K562 (cell line): ENCODE data around the gene PTGER2. TPM values are rescaled to one million over a fixed set of nuclear protein-coding genes. Genes with fewer than 3 reads are reported as not detected.

Source experiments
- polyA plus RNA-seq, 8 experiments: library from polyadenylated mRNA; depleted of rRNA in 4 of 8; stranded (reverse) in 5 of 8; unstranded in 3 of 8; fragments of >200 nt; fragmentation: Nextera tagmentation in 2 of 8; fragmentation: Illumina TruSeq in 1 of 8; extraction: Ambion mirVana in 2 of 8; extraction: Trizol in 1 of 8; gene quantifications; 2 replicates each; pipeline versions ENCODE4 v1.2.1 to v1.2.3, GENCODE V29; 2011 to 2014; ENCODE audit warnings: inconsistent platforms in 1 of 8, missing spikeins in 1 of 8
- total RNA-seq, 7 experiments: library from RNA; depleted of rRNA in 6 of 7; stranded (reverse); fragments of >200 nt in 6 of 7; fragmentation: Illumina TruSeq in 2 of 7; extraction: Trizol in 2 of 7; gene quantifications; 2 replicates each; pipeline versions ENCODE4 v1.2.1 to v1.2.3, GENCODE V29; 2011 to 2021; ENCODE audit warnings: low replicate concordance in 1 of 7

PTGER2 gene
- total and polyA plus RNA-seq, 9 of the 15 experiments (the other 6 are each of a cell fraction or from before 2014, with no cell fraction given), result not detected

Other genes starting within 250 kb of the PTGER2 start
- gene NID2, start 245.3 kb upstream of the PTGER2 start, total RNA-seq (2014; rRNA removed), result not detected in 2 replicates
- 0.22 and 0.45 TPM in 2 replicates for gene NID2, start 245.3 kb upstream of the PTGER2 start, total RNA-seq (2014; rRNA removed; fragmentation: Illumina TruSeq; extraction: Trizol)
- gene NID2, start 245.3 kb upstream of the PTGER2 start, total RNA-seq (2015; rRNA removed; fragmentation: Illumina TruSeq; extraction: Trizol), result 0.11 TPM in 1 of 2 replicates, not detected in the other
- gene NID2, start 245.3 kb upstream of the PTGER2 start, total RNA-seq (2021), result 0.09 and 0.22 TPM in 2 replicates
- 0.04 TPM in 1 of 2 replicates, not detected in the other for gene NID2, start 245.3 kb upstream of the PTGER2 start, polyA plus RNA-seq (2011; rRNA removed)
- 0.45 TPM in 1 of 2 replicates, not detected in the other for gene NID2, start 245.3 kb upstream of the PTGER2 start, polyA plus RNA-seq (2014; fragmentation: Illumina TruSeq; extraction: Trizol)
- gene NID2, start 245.3 kb upstream of the PTGER2 start, polyA plus RNA-seq (2014; fragmentation: Nextera tagmentation; extraction: Ambion mirVana), result under 1 TPM; 0.10 to 0.29 TPM
- gene NID2, start 245.3 kb upstream of the PTGER2 start, polyA plus RNA-seq (2014; rRNA removed), result not detected in 2 replicates
- gene PTGDR, start 46.6 kb upstream of the PTGER2 start, total RNA-seq (2014; rRNA removed), result not detected in 2 replicates
- gene PTGDR, start 46.6 kb upstream of the PTGER2 start, total RNA-seq (2014; rRNA removed; fragmentation: Illumina TruSeq; extraction: Trizol), result not detected in 2 replicates
- not detected in 2 replicates for gene PTGDR, start 46.6 kb upstream of the PTGER2 start, total RNA-seq (2015; rRNA removed; fragmentation: Illumina TruSeq; extraction: Trizol)
- not detected in 2 replicates for gene PTGDR, start 46.6 kb upstream of the PTGER2 start, total RNA-seq (2021)
- gene PTGDR, start 46.6 kb upstream of the PTGER2 start, polyA plus RNA-seq (2011; rRNA removed), result not detected in 2 replicates
- gene PTGDR, start 46.6 kb upstream of the PTGER2 start, polyA plus RNA-seq (2014; fragmentation: Illumina TruSeq; extraction: Trizol), result not detected in 2 replicates
- gene PTGDR, start 46.6 kb upstream of the PTGER2 start, polyA plus RNA-seq (2014; fragmentation: Nextera tagmentation; extraction: Ambion mirVana), result not detected
- gene PTGDR, start 46.6 kb upstream of the PTGER2 start, polyA plus RNA-seq (2014; rRNA removed), result not detected in 2 replicates
- gene TXNDC16, start 238.2 kb downstream of the PTGER2 start, total RNA-seq (2014; rRNA removed), result 2.4 and 3.1 TPM in 2 replicates
- 6.2 and 7.3 TPM in 2 replicates for gene TXNDC16, start 238.2 kb downstream of the PTGER2 start, total RNA-seq (2014; rRNA removed; fragmentation: Illumina TruSeq; extraction: Trizol)
- gene TXNDC16, start 238.2 kb downstream of the PTGER2 start, total RNA-seq (2015; rRNA removed; fragmentation: Illumina TruSeq; extraction: Trizol), result 5.1 and 5.4 TPM in 2 replicates
- gene TXNDC16, start 238.2 kb downstream of the PTGER2 start, total RNA-seq (2021), result 5.2 and 6.0 TPM in 2 replicates
- 5.6 and 6.2 TPM in 2 replicates for gene TXNDC16, start 238.2 kb downstream of the PTGER2 start, polyA plus RNA-seq (2011; rRNA removed)
- gene TXNDC16, start 238.2 kb downstream of the PTGER2 start, polyA plus RNA-seq (2014; fragmentation: Illumina TruSeq; extraction: Trizol), result 3.9 and 4.9 TPM in 2 replicates
- gene TXNDC16, start 238.2 kb downstream of the PTGER2 start, polyA plus RNA-seq (2014; fragmentation: Nextera tagmentation; extraction: Ambion mirVana), result 1 to 10 TPM; 1.8 to 1.9 TPM
- gene TXNDC16, start 238.2 kb downstream of the PTGER2 start, polyA plus RNA-seq (2014; rRNA removed), result 3.2 and 3.3 TPM in 2 replicates
- 0.04 TPM in 1 of 2 replicates, not detected in the other for gene GPR137C, start 238.5 kb downstream of the PTGER2 start, total RNA-seq (2014; rRNA removed)
- gene GPR137C, start 238.5 kb downstream of the PTGER2 start, total RNA-seq (2014; rRNA removed; fragmentation: Illumina TruSeq; extraction: Trizol), result 0.13 TPM in 1 of 2 replicates, not detected in the other
- gene GPR137C, start 238.5 kb downstream of the PTGER2 start, total RNA-seq (2015; rRNA removed; fragmentation: Illumina TruSeq; extraction: Trizol), result 0.11 TPM in 1 of 2 replicates, not detected in the other
- gene GPR137C, start 238.5 kb downstream of the PTGER2 start, total RNA-seq (2021), result 0.07 and 0.31 TPM in 2 replicates
- gene GPR137C, start 238.5 kb downstream of the PTGER2 start, polyA plus RNA-seq (2011; rRNA removed), result 0.08 and 0.23 TPM in 2 replicates
- 0.03 and 0.10 TPM in 2 replicates for gene GPR137C, start 238.5 kb downstream of the PTGER2 start, polyA plus RNA-seq (2014; fragmentation: Illumina TruSeq; extraction: Trizol)
- under 1 TPM; 0.03 to 0.06 TPM for gene GPR137C, start 238.5 kb downstream of the PTGER2 start, polyA plus RNA-seq (2014; fragmentation: Nextera tagmentation; extraction: Ambion mirVana)
- gene GPR137C, start 238.5 kb downstream of the PTGER2 start, polyA plus RNA-seq (2014; rRNA removed), result 0.11 TPM in 1 of 2 replicates, not detected in the other